Measurements from ENCODE around the gene TM4SF20. TPM values are rescaled to one million over a fixed set of nuclear protein-coding genes. Genes with fewer than 3 reads are reported as not detected.
A peak's percentile ranks its signal among the peaks of the same experiment; 100 is the strongest.
"Not testable (repeated sequence)": the region's sequence is repeated elsewhere in the genome, so short reads cannot be mapped to it uniquely, and the experiment has no call there.

The TM4SF20 gene
- total RNA-seq, 1 donor = 1.1 TPM

GRCh38 chr2:227366769-227367426 lies 12.2 kb downstream of the TM4SF20 start:
- H3K4me2 ChIP-seq (ENCODE audit: insufficient read depth, low read length) = peak overlapping the region; percentile 22
- peaks cover 52% of the 10 kb centered on the region for H3K4me1 ChIP-seq (ENCODE audit: insufficient read depth, low read length)
- no peaks in the 10 kb centered on the region for H3K27me3 ChIP-seq (ENCODE audit: insufficient read depth, low read length)
- H3K79me2 ChIP-seq (ENCODE audit: insufficient read depth, low read length) = no peaks in the 10 kb centered on the region
- H3K4me3 ChIP-seq (ENCODE audit: insufficient read depth, low read length) = no peak overlapping the region
- no peaks in the 10 kb centered on the region for H3K9me3 ChIP-seq (ENCODE audit: low read depth, low read length)
- H2AFZ ChIP-seq (ENCODE audit: low read length) = no peak overlapping the region
- TF ChIP-seq, protein P1, sequence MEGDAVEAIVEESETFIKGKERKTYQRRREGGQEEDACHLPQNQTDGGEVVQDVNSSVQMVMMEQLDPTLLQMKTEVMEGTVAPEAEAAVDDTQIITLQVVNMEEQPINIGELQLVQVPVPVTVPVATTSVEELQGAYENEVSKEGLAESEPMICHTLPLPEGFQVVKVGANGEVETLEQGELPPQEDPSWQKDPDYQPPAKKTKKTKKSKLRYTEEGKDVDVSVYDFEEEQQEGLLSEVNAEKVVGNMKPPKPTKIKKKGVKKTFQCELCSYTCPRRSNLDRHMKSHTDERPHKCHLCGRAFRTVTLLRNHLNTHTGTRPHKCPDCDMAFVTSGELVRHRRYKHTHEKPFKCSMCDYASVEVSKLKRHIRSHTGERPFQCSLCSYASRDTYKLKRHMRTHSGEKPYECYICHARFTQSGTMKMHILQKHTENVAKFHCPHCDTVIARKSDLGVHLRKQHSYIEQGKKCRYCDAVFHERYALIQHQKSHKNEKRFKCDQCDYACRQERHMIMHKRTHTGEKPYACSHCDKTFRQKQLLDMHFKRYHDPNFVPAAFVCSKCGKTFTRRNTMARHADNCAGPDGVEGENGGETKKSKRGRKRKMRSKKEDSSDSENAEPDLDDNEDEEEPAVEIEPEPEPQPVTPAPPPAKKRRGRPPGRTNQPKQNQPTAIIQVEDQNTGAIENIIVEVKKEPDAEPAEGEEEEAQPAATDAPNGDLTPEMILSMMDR (IDR thresholded peaks at IDR 0.05; ENCODE audit: extremely low read depth, low read depth, low read length) = no peak
- H3K27ac ChIP-seq (ENCODE audit: low read depth, low read length) = peak overlapping the region; percentile 77
- H3K36me3 ChIP-seq (ENCODE audit: insufficient read depth, low read length) = no peaks in the 10 kb centered on the region
- DNase-seq (ENCODE audit: insufficient read length, low spot score, missing footprints) = peak; percentile 78
- H4K20me1 ChIP-seq (ENCODE audit: insufficient read depth, low read length) = no peaks in the 10 kb centered on the region

DNA sequence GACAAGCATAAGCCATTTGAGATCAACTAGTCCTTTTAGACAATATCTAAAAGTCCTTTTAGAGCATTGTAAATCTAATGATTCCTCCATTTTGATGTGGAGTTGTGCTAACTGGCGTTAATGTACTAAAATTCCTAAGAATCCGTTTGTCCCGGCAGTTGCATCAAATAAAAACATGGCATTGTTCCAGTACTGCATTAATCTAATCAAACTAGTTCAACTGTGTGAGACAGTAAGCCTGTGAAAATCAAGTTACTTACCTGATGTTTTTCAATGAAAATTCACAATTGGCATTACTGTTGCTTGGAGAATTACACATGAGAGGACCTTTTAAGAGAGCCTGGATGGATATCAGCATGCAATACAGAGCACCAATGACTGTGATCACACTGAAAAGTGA lies 13.3 kb downstream of the TM4SF20 start:
- Histone ChIP-seq H4K20me1 (ENCODE audit: insufficient read depth, low read length) (no peaks in the 10 kb centered on the region), H3K4me2 (ENCODE audit: insufficient read depth, low read length) (no peak overlapping the region), H3K9me3 (ENCODE audit: low read depth, low read length) (no peaks in the 10 kb centered on the region), H3K4me3 (ENCODE audit: insufficient read depth, low read length) (no peak overlapping the region), H2AFZ (ENCODE audit: low read length) (peak overlapping the region; percentile 8), H3K27ac (ENCODE audit: low read depth, low read length) (peak overlapping the region; percentile 77), H3K27me3 (ENCODE audit: insufficient read depth, low read length) (no peaks in the 10 kb centered on the region), H3K4me1 (ENCODE audit: insufficient read depth, low read length) (peaks cover 41% of the 10 kb centered on the region), H3K79me2 (ENCODE audit: insufficient read depth, low read length) (no peaks in the 10 kb centered on the region), H3K36me3 (ENCODE audit: insufficient read depth, low read length) (no peaks in the 10 kb centered on the region)
- TF ChIP-seq, protein P1 (IDR thresholded peaks at IDR 0.05; ENCODE audit: extremely low read depth, low read depth, low read length) = no peak
- no peak for DNase-seq (ENCODE audit: insufficient read length, low spot score, missing footprints)

- peaks cover 30% of the 10 kb centered on the region for H3K4me1 ChIP-seq (ENCODE audit: insufficient read depth, low read length)
- not testable (repeated sequence) for H3K36me3 ChIP-seq (ENCODE audit: insufficient read depth, low read length); DNase-seq (ENCODE audit: insufficient read length, low spot score, missing footprints); H3K4me3 ChIP-seq (ENCODE audit: insufficient read depth, low read length); H3K27ac ChIP-seq (ENCODE audit: low read depth, low read length); H2AFZ ChIP-seq (ENCODE audit: low read length); H4K20me1 ChIP-seq (ENCODE audit: insufficient read depth, low read length); H3K9me3 ChIP-seq (ENCODE audit: low read depth, low read length); H3K79me2 ChIP-seq (ENCODE audit: insufficient read depth, low read length); H3K4me2 ChIP-seq (ENCODE audit: insufficient read depth, low read length); H3K27me3 ChIP-seq (ENCODE audit: insufficient read depth, low read length)
These were observed 14.4 kb downstream of the TM4SF20 start for GRCh38 chr2:227364585-227365263.

DNA sequence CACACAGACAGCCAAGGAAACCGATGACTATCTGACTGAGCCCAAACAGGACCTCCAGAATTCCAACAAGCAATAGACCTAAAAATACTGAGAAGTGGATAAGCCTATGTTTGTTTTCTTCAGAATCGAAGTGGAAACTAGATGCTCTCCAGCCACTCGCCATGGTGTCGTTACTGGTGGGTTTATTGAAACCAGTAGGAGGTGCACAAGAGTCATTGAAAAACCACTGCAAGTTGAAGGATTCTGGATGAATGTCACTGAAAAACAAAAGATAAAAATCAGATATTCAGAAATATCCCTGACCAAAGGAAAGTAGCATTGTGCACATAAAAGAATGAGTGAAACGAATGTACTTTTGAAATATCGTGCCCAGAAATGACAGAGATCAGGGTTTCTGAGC lies 15.3 kb downstream of the TM4SF20 start:
- H3K79me2 ChIP-seq (ENCODE audit: insufficient read depth, low read length) = no peaks in the 10 kb centered on the region
- no peak overlapping the region for H2AFZ ChIP-seq (ENCODE audit: low read length)
- no peak overlapping the region for H3K27ac ChIP-seq (ENCODE audit: low read depth, low read length)
- no peak overlapping the region for H3K4me2 ChIP-seq (ENCODE audit: insufficient read depth, low read length)
- TF ChIP-seq, protein P1 (IDR thresholded peaks at IDR 0.05; ENCODE audit: extremely low read depth, low read depth, low read length) = peak; percentile 34
- H3K4me3 ChIP-seq (ENCODE audit: insufficient read depth, low read length) = no peak overlapping the region
- peaks cover 20% of the 10 kb centered on the region for H3K4me1 ChIP-seq (ENCODE audit: insufficient read depth, low read length)
- peaks cover 15% of the 10 kb centered on the region for H3K36me3 ChIP-seq (ENCODE audit: insufficient read depth, low read length)
- no peaks in the 10 kb centered on the region for H3K27me3 ChIP-seq (ENCODE audit: insufficient read depth, low read length)
- H3K9me3 ChIP-seq (ENCODE audit: low read depth, low read length) = no peaks in the 10 kb centered on the region
- H4K20me1 ChIP-seq (ENCODE audit: insufficient read depth, low read length) = no peaks in the 10 kb centered on the region
- no peak for DNase-seq (ENCODE audit: insufficient read length, low spot score, missing footprints)
